GM12878 (cell line): ENCODE data around the gene PSMA8. TPM values are rescaled to one million over a fixed set of nuclear protein-coding genes. Genes with fewer than 3 reads are reported as not detected.

Source experiments
- ATAC-seq: fragments of 200-7000 bp; cut with Tn5 transposase; 3 replicates; pipeline ENCODE4 v1.9.1; 2020; ENCODE audit warnings: mild to moderate bottlenecking, moderate library complexity
- BruUV-seq: library from RNA; stranded (reverse); fragments of 400-500 nt; replicated peaks from 2 replicates; lab custom pipeline; 2021; lab: Mats Ljungman, UMichigan
- CTCF ChIA-PET: fragments of 300-600 bp; sonication (Branson Sonifier 250); formaldehyde crosslinking; extraction: SDS; loops from one replicate; lab custom pipeline; 2021; ENCODE audit warnings: inconsistent platforms; lab: Yijun Ruan, JAX
- POLR2A ChIA-PET: fragments of 350-600 bp; formaldehyde crosslinking; extraction: SDS; loops from one replicate; lab custom pipeline; 2021; ENCODE audit warnings: inconsistent platforms; lab: Charles Lee
- RAD21 ChIA-PET: fragments of 300-600 bp; sonication (Branson Sonifier 250); formaldehyde crosslinking; loops from one replicate; lab custom pipeline; 2023; ENCODE audit warnings: antibody characterized with exemption; ENCODE audit not compliant: unreplicated experiment; lab: Charles Lee
- SMC1A ChIA-PET: fragments of 300-600 bp; sonication (Branson Sonifier 250); formaldehyde crosslinking; loops from one replicate; lab custom pipeline; 2023; ENCODE audit not compliant: unreplicated experiment, uncharacterized antibody; lab: Charles Lee
- DNase-seq: peaks from one replicate; pipeline ENCODE4 v3.0.0-alpha.2; 2011; ENCODE audit warnings: low read depth, low spot score
- FAIRE-seq: peaks from 3 replicates; lab custom pipeline; 2011; peaks lifted over from hg19 to GRCh38; lab: Jason Lieb, UNC
- H2AFZ ChIP-seq: 2 replicates; pipeline ENCODE4 v1.6.0; 2011; ENCODE audit warnings: low read depth, low read length, control low read depth; ENCODE audit not compliant: control insufficient read depth
- H3K27ac ChIP-seq: 2 replicates; pipeline ENCODE4 v1.5.1; 2011; ENCODE audit warnings: control low read depth; ENCODE audit not compliant: control insufficient read depth, insufficient read depth
- H3K27me3 ChIP-seq, 2 experiments: replicated peaks in 1 of 2; 2 replicates each; pipeline versions ENCODE4 v1.6.0 to v1.6.1; 2011; ENCODE audit warnings: low read length in 1 of 2; ENCODE audit not compliant: control insufficient read depth in 2 of 2, insufficient read depth in 2 of 2
- H3K36me3 ChIP-seq, 2 experiments: 2 replicates each; pipeline ENCODE4 v1.5.1; 2011; ENCODE audit warnings: low read length in 1 of 2; ENCODE audit not compliant: control insufficient read depth in 2 of 2, insufficient read depth in 2 of 2
- H3K4me1 ChIP-seq: 2 replicates; pipeline ENCODE4 v1.6.1; 2011; ENCODE audit warnings: mild to moderate bottlenecking, low read length, moderate library complexity, mixed read lengths; ENCODE audit not compliant: control insufficient read depth, insufficient read depth
- H3K4me2 ChIP-seq: 2 replicates; pipeline ENCODE4 v1.6.0; 2011; ENCODE audit warnings: control low read depth; ENCODE audit not compliant: control insufficient read depth, insufficient read depth
- H3K4me3 ChIP-seq: fragments of 200-600 bp; sonication (generic); 2 replicates; pipeline ENCODE4 v1.5.1; 2016
- H3K79me2 ChIP-seq: 2 replicates; pipeline ENCODE4 v1.6.0; 2011; ENCODE audit warnings: low read length; ENCODE audit not compliant: control insufficient read depth, insufficient read depth
- H3K9ac ChIP-seq: 2 replicates; pipeline ENCODE4 v1.8.0; 2011; ENCODE audit warnings: low read length, control low read depth, mixed read lengths; ENCODE audit not compliant: control insufficient read depth, insufficient read depth
- H3K9me3 ChIP-seq: replicated peaks from 3 replicates; pipeline ENCODE4 v1.5.1; 2011; ENCODE audit warnings: mild to moderate bottlenecking, low read length; ENCODE audit not compliant: control insufficient read depth, insufficient read depth
- H4K20me1 ChIP-seq: 2 replicates; pipeline ENCODE4 v1.6.0; 2011; ENCODE audit not compliant: control insufficient read depth, insufficient read depth
- HSF1 ChIP-seq: fragments of 150-350 bp; IDR thresholded peaks from 2 replicates; pipeline ENCODE4 v1.6.1; 2014; ENCODE audit warnings: mild to moderate bottlenecking, low read depth, low read length
- IRF5 ChIP-seq: fragments of 450-650 bp; IDR thresholded peaks from 2 replicates; pipeline ENCODE4 v1.6.1; 2017; ENCODE audit warnings: borderline replicate concordance
- RELA ChIP-seq: fragments of 450-650 bp; IDR thresholded peaks from 2 replicates; pipeline ENCODE4 v1.8.0; 2014; ENCODE audit warnings: borderline replicate concordance; ENCODE audit not compliant: partially characterized antibody
- YBX1 ChIP-seq: fragments of 450-650 bp; IDR thresholded peaks from 2 replicates; pipeline ENCODE4 v1.6.1; 2016; ENCODE audit warnings: antibody characterized with exemption
- WGBS: methylation state at CpG from one replicate; pipeline ENCODE4 v1.1.6; 2016; ENCODE audit warnings: low lambda C conversion rate; ENCODE audit not compliant: insufficient replicate concordance, insufficient coverage; ENCODE audit errors: missing lambda C conversion rate; 5-methylcytosine and 5-hydroxymethylcytosine counted together
- in situ Hi-C: fragments of 300-500 bp; cut with MboI; formaldehyde crosslinking; loops from 9 replicates; pipeline ENCODE4 v1.14.3; 2018; ENCODE audit warnings: mixed read lengths
- intact Hi-C: fragments of 100-400 bp; cut with micrococcal nuclease; formaldehyde crosslinking; loops from one replicate; pipeline ENCODE4 v1.14.2; 2022; ENCODE audit not compliant: unreplicated experiment
- polyA plus RNA-seq, 11 experiments: library from polyadenylated mRNA; depleted of rRNA in 4 of 11; unstranded in 6 of 11; stranded (reverse) in 5 of 11; fragments of >200 nt; fragmentation: Nextera tagmentation in 4 of 11; fragmentation: Illumina TruSeq in 1 of 11; extraction: Ambion mirVana in 4 of 11; extraction: Trizol in 1 of 11; gene quantifications; 1 replicate in 1 of 11; 2 replicates in 10 of 11; pipeline versions ENCODE4 v1.2.1 to v1.2.3, GENCODE V29; 2011 to 2016; ENCODE audit warnings: inconsistent platforms in 2 of 11, missing spikeins in 2 of 11, low read depth in 1 of 11
- total RNA-seq, 4 experiments: library from RNA; depleted of rRNA in 3 of 4; stranded (reverse); fragments of >200 nt in 3 of 4; fragmentation: Illumina TruSeq in 1 of 4; extraction: Trizol in 1 of 4; gene quantifications; 2 replicates each; pipeline versions ENCODE4 v1.2.1 to v1.2.3, GENCODE V29; 2013 to 2021

PSMA8 gene
- total and polyA plus RNA-seq, 10 of the 15 experiments (the other 5 are each of a cell fraction or from before 2014, with no cell fraction given): 0.07 to 0.15 (median 0.09) TPM; not detected in 6

GRCh38 chr18:26135548-26135947 is 1.9 kb downstream of the PSMA8 start:
- BruUV-seq: no TSS peak

More at GRCh38 chr18:26135548-26135947, 1.9 kb downstream of the PSMA8 start:
- no peak overlapping the region for H3K4me3 ChIP-seq
- no peaks in the 10 kb centered on the region for H3K79me2 ChIP-seq
- no peak for FAIRE-seq
- no peak overlapping the region for H3K27ac ChIP-seq
- H3K9me3 ChIP-seq: no peaks in the 10 kb centered on the region
- H2AFZ ChIP-seq: no peak overlapping the region
- no peak for DNase-seq
- RAD21 ChIA-PET: no interaction called here
- no peaks in the 10 kb centered on the region for H3K36me3 ChIP-seq
- TF ChIP-seq HSF1 (no peak), YBX1 (no peak), IRF5 (no peak), RELA (no peak)
- TF ChIP-seq, all 136 proteins: peak for 0
- ChIA-PET SMC1A (interaction anchor here (0.8 kb wide), 1 partner anchor 16 kb away, joined by 3 read pairs; no protein-coding TSS in a partner anchor), POLR2A (no interaction called here), CTCF (interaction anchor here (1.1 kb wide), 1 partner anchor 9 kb away, joined by 3 read pairs; no protein-coding TSS in a partner anchor)
- WGBS: 95% methylated on average over 1 of the region's 1 CpG
- intact Hi-C loops (no loop called here), in situ Hi-C loops (no loop called here)
- Histone ChIP-seq H3K4me2 (no peak overlapping the region), H3K9ac (no peak overlapping the region), H3K4me1 (no peaks in the 10 kb centered on the region), H3K27me3 (no peaks in the 10 kb centered on the region), H4K20me1 (no peaks in the 10 kb centered on the region)
- no peak for ATAC-seq
